GM11168 (cell line): ENCODE data around the gene CAPS2.
"Not testable (repeated sequence)": the region's sequence is repeated elsewhere in the genome, so short reads cannot be mapped to it uniquely, and the experiment has no call there.

Experiments
- in situ Hi-C: fragments of 300-500 bp; cut with MboI; formaldehyde crosslinking; loops from one replicate; pipeline ENCODE4 v1.12.0; 2022; ENCODE audit warnings: low sequenced_read_pairs; ENCODE audit not compliant: unreplicated experiment

The CAPS2 gene

GRCh38 chr12:75329918-75330826 lies at the start of gene CAPS2:
Gene CAPS2, minus strand, starts transcription at chr12:75330324. Its CDS starts 3,826 bp downstream, at chr12:75326498.
- in situ Hi-C loops, result loop anchor here (5.0 kb wide), 1 partner anchor 157 kb away; no protein-coding TSS in a partner anchor

- in situ Hi-C loops, result no loop called here
Observed at GRCh38 chr12:75378354-75378753, 48.2 kb upstream of the CAPS2 start.

GRCh38 chr12:75374971-75375370 lies 44.8 kb upstream of the CAPS2 start:
- in situ Hi-C loops, result no loop called here

GRCh38 chr12:75366629-75367028 lies 36.5 kb upstream of the CAPS2 start:
- in situ Hi-C loops, result no loop called here

- in situ Hi-C loops, result no loop called here
Observed at GRCh38 chr12:75364919-75365318, 34.8 kb upstream of the CAPS2 start.

GRCh38 chr12:75361408-75361807 lies 31.3 kb upstream of the CAPS2 start:
- in situ Hi-C loops, result no loop called here

- in situ Hi-C loops, result no loop called here
Observed at GRCh38 chr12:75360920-75361319, 30.8 kb upstream of the CAPS2 start.

GRCh38 chr12:75354011-75354410 lies 23.9 kb upstream of the CAPS2 start:
- in situ Hi-C loops, result no loop called here

- in situ Hi-C loops, result no loop called here
Observed at GRCh38 chr12:75350413-75350812, 20.3 kb upstream of the CAPS2 start.

GRCh38 chr12:75349946-75350345 lies 19.8 kb upstream of the CAPS2 start:
- in situ Hi-C loops, result no loop called here

GRCh38 chr12:75346215-75346614 lies 16.1 kb upstream of the CAPS2 start:
- in situ Hi-C loops, result not testable (repeated sequence)

- in situ Hi-C loops, result no loop called here
Observed at GRCh38 chr12:75345531-75345930, 15.4 kb upstream of the CAPS2 start.

GRCh38 chr12:75341873-75342272 lies 11.7 kb upstream of the CAPS2 start:
- in situ Hi-C loops, result no loop called here

GRCh38 chr12:75337905-75338304 lies 7.8 kb upstream of the CAPS2 start:
- in situ Hi-C loops, result no loop called here

GRCh38 chr12:75334384-75335030 lies 4.4 kb upstream of the CAPS2 start, which contains the start of gene GLIPR1L1:
Gene GLIPR1L1, plus strand, starts transcription at chr12:75334670. Its CDS starts 59 bp downstream, at chr12:75334729.
- in situ Hi-C loops, result loop anchor here (5.0 kb wide), 1 partner anchor 153 kb away; no protein-coding TSS in a partner anchor

- in situ Hi-C loops, result no loop called here
Observed at GRCh38 chr12:75327642-75328041, 2.5 kb downstream of the CAPS2 start.

GRCh38 chr12:75323663-75324062 lies 6.5 kb downstream of the CAPS2 start:
- in situ Hi-C loops, result no loop called here

- in situ Hi-C loops, result no loop called here
Observed at GRCh38 chr12:75322464-75322863, 7.7 kb downstream of the CAPS2 start.

GRCh38 chr12:75317784-75318183 lies 12.3 kb downstream of the CAPS2 start:
- in situ Hi-C loops, result no loop called here

GRCh38 chr12:75315518-75315917 lies 14.6 kb downstream of the CAPS2 start:
- in situ Hi-C loops, result no loop called here

- in situ Hi-C loops, result no loop called here
Observed at GRCh38 chr12:75311369-75311768, 18.8 kb downstream of the CAPS2 start.
